Natural killer cell (primary cell): ENCODE results near the gene SPSB3. TPM values are rescaled to one million over a fixed set of nuclear protein-coding genes. Genes with fewer than 3 reads are reported as not detected.

ENCODE experiments used
- ATAC-seq, 3 donors: fragments of 150-1000 bp in 2 of 3; fragments of 200-7000 bp in 1 of 3; cut with Tn5 transposase; 1 replicate in 1 of 3; 2 replicates in 2 of 3; pipeline ENCODE4 v1.10.0; 2021; ENCODE audit warnings: mild to moderate bottlenecking in 2 of 3, moderate library complexity in 2 of 3
- DNase-seq, 2 donors: peaks; one replicate each; pipeline versions ENCODE4 v3.0.0 to v3.0.0-alpha.2; 2013 to 2021; ENCODE audit warnings: mixed read lengths in 1 of 2
- H3K27ac ChIP-seq: one replicate; pipeline ENCODE4 v1.5.1; 2013; ENCODE audit warnings: mild to moderate bottlenecking, low read length
- H3K27me3 ChIP-seq: one replicate; pipeline ENCODE4 v1.6.1; 2013; ENCODE audit warnings: low read length; ENCODE audit not compliant: control insufficient read depth, insufficient read depth
- H3K36me3 ChIP-seq: one replicate; pipeline ENCODE4 v1.6.1; 2013; ENCODE audit warnings: low read length; ENCODE audit not compliant: control insufficient read depth, insufficient read depth
- H3K4me1 ChIP-seq: one replicate; pipeline ENCODE4 v1.6.1; 2013; ENCODE audit warnings: low read length; ENCODE audit not compliant: control insufficient read depth, insufficient read depth
- H3K4me3 ChIP-seq: one replicate; pipeline ENCODE4 v1.5.1; 2013; ENCODE audit warnings: low read length
- H3K9me3 ChIP-seq: one replicate; pipeline ENCODE4 v1.6.1; 2013; ENCODE audit warnings: low read length; ENCODE audit not compliant: control insufficient read depth, insufficient read depth
- H3K27ac Mint-ChIP-seq, 2 donors: one replicate each; pipeline ENCODE4 v1.8.0; 2022; ENCODE audit warnings: mild to moderate bottlenecking in 2 of 2, mixed read lengths in 2 of 2, moderate library complexity in 1 of 2
- H3K27me3 Mint-ChIP-seq, 2 donors: one replicate each; pipeline ENCODE4 v1.8.0; 2022; ENCODE audit warnings: low read depth in 2 of 2, mixed read lengths in 2 of 2
- H3K36me3 Mint-ChIP-seq: one replicate; pipeline ENCODE4 v1.8.0; 2022; ENCODE audit warnings: mixed read lengths
- H3K4me1 Mint-ChIP-seq, 2 donors: one replicate each; pipeline ENCODE4 v1.8.0; 2022; ENCODE audit warnings: mixed read lengths in 2 of 2
- H3K4me3 Mint-ChIP-seq: one replicate; pipeline ENCODE4 v1.8.0; 2022; ENCODE audit warnings: mild to moderate bottlenecking, moderate library complexity, mixed read lengths
- H3K9me3 Mint-ChIP-seq, 2 donors: one replicate each; pipeline ENCODE4 v1.8.0; 2022; ENCODE audit warnings: mixed read lengths in 2 of 2
- CTCF ChIP-seq: fragments of 200-600 bp; IDR thresholded peaks from one replicate; pipeline ENCODE4 v1.8.0; 2022; ENCODE audit warnings: antibody characterized with exemption
- WGBS: methylation state at CpG from one replicate; pipeline ENCODE4 v1.1.7; 2013; ENCODE audit warnings: missing lambda C conversion rate; ENCODE audit not compliant: insufficient coverage; 5-methylcytosine and 5-hydroxymethylcytosine counted together
- intact Hi-C: fragments of 100-400 bp; cut with micrococcal nuclease; formaldehyde crosslinking; loops from one replicate; pipeline ENCODE4 v1.14.2; 2022
- total RNA-seq, 4 donors: library from RNA; stranded (reverse); fragments of 120-200 nt in 1 of 4; gene quantifications; one replicate each; pipeline versions ENCODE4 v1.2.3 to v1.2.4, GENCODE V29; 2013 to 2022

SPSB3 gene
- total RNA-seq, 3 donors from 2014 or later (not counting 1 experiment from before 2014, with no cell fraction given) = 100 to 122 (median 110) TPM

- H3K27me3 Mint-ChIP-seq = no peaks in the 10 kb centered on the region
- no peaks in the 10 kb centered on the region for H3K9me3 ChIP-seq
- ATAC-seq (no peak), DNase-seq (no peak)
- H3K27ac Mint-ChIP-seq = no peak overlapping the region
- H3K4me3 ChIP-seq = no peak overlapping the region
- H3K9me3 Mint-ChIP-seq = no peaks in the 10 kb centered on the region
- H3K4me1 ChIP-seq = peaks cover 23% of the 10 kb centered on the region
- no peak for TF ChIP-seq CTCF
- 86% methylated on average over 10 of the region's 11 CpGs for whole genome bisulfite sequencing
- peak overlapping the region; percentile 65 for H3K4me3 Mint-ChIP-seq
- H3K36me3 Mint-ChIP-seq = no peaks in the 10 kb centered on the region
- peaks cover 2% of the 10 kb centered on the region for H3K36me3 ChIP-seq
- no peaks in the 10 kb centered on the region for H3K27me3 ChIP-seq
- peaks cover 9 to 21% of the 10 kb centered on the region in 2 donors for H3K4me1 Mint-ChIP-seq
- intact Hi-C loops = no loop called here
- H3K27ac ChIP-seq = no peak overlapping the region
These were observed 46.5 kb upstream of the SPSB3 start for GRCh38 chr16:1828645-1829410.

- Histone ChIP-seq H3K4me1 (peaks cover 23% of the 10 kb centered on the region), H3K9me3 (no peaks in the 10 kb centered on the region), H3K36me3 (peaks cover 10% of the 10 kb centered on the region), H3K27me3 (no peaks in the 10 kb centered on the region), H3K27ac (peak within 1 kb of the TSS; percentile 60), H3K4me3 (peak within 1 kb of the TSS; percentile 98)
- intact Hi-C loops = loop anchor here (2.0 kb wide), 1 partner anchor 44 kb away; the partner anchor contains the start of genes NUBP2 and SPSB3
- H3K9me3 Mint-ChIP-seq = no peaks in the 10 kb centered on the region
- peaks cover 9 to 23% of the 10 kb centered on the region in 2 donors for H3K4me1 Mint-ChIP-seq
- peak within 1 kb of the TSS; percentile 85 to 89 for H3K27ac Mint-ChIP-seq
- H3K4me3 Mint-ChIP-seq = peak within 1 kb of the TSS; percentile 89
- no peaks in the 10 kb centered on the region for H3K27me3 Mint-ChIP-seq
- DNase-seq (peak; percentile 95 to 96), ATAC-seq (peak; percentile 79 to 92 (median 84))
- no peak for TF ChIP-seq CTCF
- H3K36me3 Mint-ChIP-seq = no peaks in the 10 kb centered on the region
- under 1% methylated on average over 104 of the region's 104 CpGs for WGBS
These were observed 44.6 kb upstream of the SPSB3 start, which contains the start of the genes FAHD1 and HAGH for GRCh38 chr16:1826691-1827573. TSS of gene FAHD1 (plus strand) at chr16:1827206. CDS start at chr16:1827239, 33 bp downstream. TSS of gene HAGH (minus strand) at chr16:1826825. CDS start at chr16:1826787, 38 bp downstream.

GRCh38 chr16:1825864-1826690 is 43.7 kb upstream of the SPSB3 start:
- TF ChIP-seq CTCF = no peak
- H3K4me3 Mint-ChIP-seq = peak overlapping the region; percentile 67
- peak overlapping the region; percentile 85 to 89 for H3K27ac Mint-ChIP-seq
- peaks cover 23% of the 10 kb centered on the region for H3K4me1 ChIP-seq
- intact Hi-C loops = loop anchor here (2.0 kb wide), 1 partner anchor 43 kb away; the partner anchor contains the start of genes NUBP2 and SPSB3
- peak overlapping the region; percentile 24 for H3K4me3 ChIP-seq
- H3K27me3 Mint-ChIP-seq = no peaks in the 10 kb centered on the region
- no peaks in the 10 kb centered on the region for H3K9me3 Mint-ChIP-seq
- no peaks in the 10 kb centered on the region for H3K9me3 ChIP-seq
- under 1% methylated on average over 96 of the region's 96 CpGs for WGBS
- DNase-seq (peak in 1 of 2 donors; percentile 90), ATAC-seq (peak; percentile 75 to 84 (median 75))
- no peaks in the 10 kb centered on the region for H3K36me3 Mint-ChIP-seq
- H3K36me3 ChIP-seq = peaks cover 13% of the 10 kb centered on the region
- no peaks in the 10 kb centered on the region for H3K27me3 ChIP-seq
- H3K4me1 Mint-ChIP-seq = peaks cover 9 to 23% of the 10 kb centered on the region in 2 donors
- peak overlapping the region; percentile 59 for H3K27ac ChIP-seq
